ENCODE results near the gene SCG5.

The SCG5 gene

DNA sequence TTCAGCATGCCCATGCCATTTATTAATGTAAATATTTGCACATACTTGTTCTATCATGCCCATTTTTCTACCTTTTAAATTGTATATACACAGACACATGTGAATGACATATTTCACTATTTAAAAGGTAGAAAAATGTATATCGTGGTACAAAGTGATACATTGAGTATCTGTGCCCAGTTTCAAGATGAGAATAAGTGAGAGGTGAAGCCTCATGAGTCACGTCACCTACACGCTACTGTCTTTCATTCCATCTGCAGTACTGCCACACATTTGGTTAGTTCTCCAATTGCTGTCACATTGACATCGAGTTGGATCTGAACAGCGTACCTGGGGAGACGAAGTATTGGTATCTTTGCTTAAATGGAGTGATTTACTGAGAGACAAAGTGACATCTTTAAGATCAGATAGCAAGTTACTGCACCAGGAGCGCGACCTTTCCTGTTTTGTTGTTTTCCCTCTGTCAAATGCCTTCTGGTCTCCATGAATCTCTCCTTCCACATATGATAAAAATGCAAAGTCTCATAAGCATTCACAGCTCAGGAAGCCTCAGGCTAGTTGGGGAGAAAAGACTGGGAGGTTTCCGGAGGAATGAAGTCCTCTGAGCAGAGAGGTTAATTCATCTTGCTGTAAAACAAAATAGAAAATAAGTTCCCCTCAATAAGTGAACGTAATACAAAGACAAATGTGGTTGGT is 88.3 kb downstream of the SCG5 start:
- TF ChIP-seq, protein P1, sequence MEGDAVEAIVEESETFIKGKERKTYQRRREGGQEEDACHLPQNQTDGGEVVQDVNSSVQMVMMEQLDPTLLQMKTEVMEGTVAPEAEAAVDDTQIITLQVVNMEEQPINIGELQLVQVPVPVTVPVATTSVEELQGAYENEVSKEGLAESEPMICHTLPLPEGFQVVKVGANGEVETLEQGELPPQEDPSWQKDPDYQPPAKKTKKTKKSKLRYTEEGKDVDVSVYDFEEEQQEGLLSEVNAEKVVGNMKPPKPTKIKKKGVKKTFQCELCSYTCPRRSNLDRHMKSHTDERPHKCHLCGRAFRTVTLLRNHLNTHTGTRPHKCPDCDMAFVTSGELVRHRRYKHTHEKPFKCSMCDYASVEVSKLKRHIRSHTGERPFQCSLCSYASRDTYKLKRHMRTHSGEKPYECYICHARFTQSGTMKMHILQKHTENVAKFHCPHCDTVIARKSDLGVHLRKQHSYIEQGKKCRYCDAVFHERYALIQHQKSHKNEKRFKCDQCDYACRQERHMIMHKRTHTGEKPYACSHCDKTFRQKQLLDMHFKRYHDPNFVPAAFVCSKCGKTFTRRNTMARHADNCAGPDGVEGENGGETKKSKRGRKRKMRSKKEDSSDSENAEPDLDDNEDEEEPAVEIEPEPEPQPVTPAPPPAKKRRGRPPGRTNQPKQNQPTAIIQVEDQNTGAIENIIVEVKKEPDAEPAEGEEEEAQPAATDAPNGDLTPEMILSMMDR (conservative IDR thresholded peaks at IDR 0.05; ENCODE audit: low read depth, low read length), result no peak
- H3K4me3 ChIP-seq (ENCODE audit: low read length), result no peak overlapping the region
- no peak for DNase-seq (ENCODE audit: low read depth)

DNA sequence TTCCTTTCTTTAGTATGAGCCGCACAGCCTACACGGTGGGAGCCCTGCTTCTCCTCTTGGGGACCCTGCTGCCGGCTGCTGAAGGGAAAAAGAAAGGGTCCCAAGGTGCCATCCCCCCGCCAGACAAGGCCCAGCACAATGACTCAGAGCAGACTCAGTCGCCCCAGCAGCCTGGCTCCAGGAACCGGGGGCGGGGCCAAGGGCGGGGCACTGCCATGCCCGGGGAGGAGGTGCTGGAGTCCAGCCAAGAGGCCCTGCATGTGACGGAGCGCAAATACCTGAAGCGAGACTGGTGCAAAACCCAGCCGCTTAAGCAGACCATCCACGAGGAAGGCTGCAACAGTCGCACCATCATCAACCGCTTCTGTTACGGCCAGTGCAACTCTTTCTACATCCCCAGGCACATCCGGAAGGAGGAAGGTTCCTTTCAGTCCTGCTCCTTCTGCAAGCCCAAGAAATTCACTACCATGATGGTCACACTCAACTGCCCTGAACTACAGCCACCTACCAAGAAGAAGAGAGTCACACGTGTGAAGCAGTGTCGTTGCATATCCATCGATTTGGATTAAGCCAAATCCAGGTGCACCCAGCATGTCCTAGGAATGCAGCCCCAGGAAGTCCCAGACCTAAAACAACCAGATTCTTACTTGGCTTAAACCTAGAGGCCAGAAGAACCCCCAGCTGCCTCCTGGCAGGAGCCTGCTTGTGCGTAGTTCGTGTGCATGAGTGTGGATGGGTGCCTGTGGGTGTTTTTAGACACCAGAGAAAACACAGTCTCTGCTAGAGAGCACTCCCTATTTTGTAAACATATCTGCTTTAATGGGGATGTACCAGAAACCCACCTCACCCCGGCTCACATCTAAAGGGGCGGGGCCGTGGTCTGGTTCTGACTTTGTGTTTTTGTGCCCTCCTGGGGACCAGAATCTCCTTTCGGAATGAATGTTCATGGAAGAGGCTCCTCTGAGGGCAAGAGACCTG is 89.5 kb downstream of the SCG5 start:
- TF ChIP-seq, protein P1 (conservative IDR thresholded peaks at IDR 0.05; ENCODE audit: low read depth, low read length), result no peak
- H3K4me3 ChIP-seq (ENCODE audit: low read length), result peak overlapping the region; percentile 3
- peak; percentile 68 for DNase-seq (ENCODE audit: low read depth)

DNA sequence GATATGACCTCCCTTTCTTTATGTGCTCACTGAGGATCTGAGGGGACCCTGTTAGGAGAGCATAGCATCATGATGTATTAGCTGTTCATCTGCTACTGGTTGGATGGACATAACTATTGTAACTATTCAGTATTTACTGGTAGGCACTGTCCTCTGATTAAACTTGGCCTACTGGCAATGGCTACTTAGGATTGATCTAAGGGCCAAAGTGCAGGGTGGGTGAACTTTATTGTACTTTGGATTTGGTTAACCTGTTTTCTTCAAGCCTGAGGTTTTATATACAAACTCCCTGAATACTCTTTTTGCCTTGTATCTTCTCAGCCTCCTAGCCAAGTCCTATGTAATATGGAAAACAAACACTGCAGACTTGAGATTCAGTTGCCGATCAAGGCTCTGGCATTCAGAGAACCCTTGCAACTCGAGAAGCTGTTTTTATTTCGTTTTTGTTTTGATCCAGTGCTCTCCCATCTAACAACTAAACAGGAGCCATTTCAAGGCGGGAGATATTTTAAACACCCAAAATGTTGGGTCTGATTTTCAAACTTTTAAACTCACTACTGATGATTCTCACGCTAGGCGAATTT is 91.2 kb downstream of the SCG5 start:
- no peak overlapping the region for H3K4me3 ChIP-seq (ENCODE audit: low read length)
- no peak for DNase-seq (ENCODE audit: low read depth)
- TF ChIP-seq, protein P1 (conservative IDR thresholded peaks at IDR 0.05; ENCODE audit: low read depth, low read length), result no peak

DNA sequence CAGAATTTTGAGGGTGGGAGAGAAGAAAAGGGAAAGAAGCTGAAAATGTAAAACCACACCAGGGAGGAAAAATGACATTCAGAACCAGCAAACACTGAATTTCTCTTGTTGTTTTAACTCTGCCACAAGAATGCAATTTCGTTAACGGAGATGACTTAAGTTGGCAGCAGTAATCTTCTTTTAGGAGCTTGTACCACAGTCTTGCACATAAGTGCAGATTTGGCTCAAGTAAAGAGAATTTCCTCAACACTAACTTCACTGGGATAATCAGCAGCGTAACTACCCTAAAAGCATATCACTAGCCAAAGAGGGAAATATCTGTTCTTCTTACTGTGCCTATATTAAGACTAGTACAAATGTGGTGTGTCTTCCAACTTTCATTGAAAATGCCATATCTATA is 91.8 kb downstream of the SCG5 start:
- TF ChIP-seq, protein P1 (conservative IDR thresholded peaks at IDR 0.05; ENCODE audit: low read depth, low read length), result no peak
- no peak for DNase-seq (ENCODE audit: low read depth)
- no peak overlapping the region for H3K4me3 ChIP-seq (ENCODE audit: low read length)

DNA sequence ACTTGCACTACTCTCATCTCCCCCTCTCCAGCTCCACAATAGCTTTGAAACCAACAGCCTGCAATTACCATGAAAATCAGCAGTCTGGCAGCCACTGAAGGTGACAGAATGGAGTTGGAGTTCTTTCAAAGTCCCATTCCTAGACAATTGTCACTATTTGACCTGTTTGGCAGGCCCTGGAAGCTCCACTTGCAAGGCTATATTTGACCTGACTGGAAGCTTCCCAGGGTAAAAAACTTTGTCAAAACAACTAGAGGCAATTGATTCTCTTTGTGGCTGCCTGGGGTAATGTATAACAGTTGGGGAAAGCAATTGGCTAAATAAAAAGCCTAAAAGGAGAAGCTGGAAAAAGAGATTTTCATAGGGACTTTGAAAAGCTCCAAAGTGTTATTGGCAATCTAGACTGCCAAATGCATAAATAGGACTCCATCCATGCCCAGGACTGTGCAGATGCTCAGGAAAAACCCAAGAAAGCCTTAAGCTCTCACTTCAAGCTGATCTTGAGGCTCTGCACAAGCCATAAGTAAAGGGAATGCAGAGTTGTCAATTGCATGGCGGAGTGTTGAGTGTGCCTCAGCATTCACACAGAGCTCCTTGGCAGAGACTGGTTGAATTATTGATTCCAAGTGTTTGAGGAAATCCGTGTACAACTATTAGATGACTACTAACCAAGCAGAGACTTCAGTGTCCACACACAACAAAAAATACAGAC is 94.6 kb downstream of the SCG5 start:
- no peak for DNase-seq (ENCODE audit: low read depth)
- TF ChIP-seq, protein P1 (conservative IDR thresholded peaks at IDR 0.05; ENCODE audit: low read depth, low read length), result no peak
- H3K4me3 ChIP-seq (ENCODE audit: low read length), result no peak overlapping the region

DNA sequence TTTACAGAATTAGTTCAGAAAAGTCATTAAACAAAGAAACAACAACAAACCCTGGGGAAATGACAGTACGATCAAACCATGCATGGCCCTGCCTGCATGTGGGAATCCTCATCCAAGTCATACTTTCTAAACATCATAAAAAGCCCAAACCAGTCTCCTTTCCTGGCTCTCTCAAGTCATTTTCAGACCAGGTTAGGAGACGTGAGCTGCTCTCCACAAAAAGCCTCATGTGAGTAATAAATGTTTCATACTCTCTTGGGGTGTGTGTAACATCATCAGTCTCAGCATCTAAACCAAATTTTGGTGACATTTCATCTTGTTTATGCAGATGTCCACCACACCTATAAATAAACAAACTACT is 95.2 kb downstream of the SCG5 start:
- no peak overlapping the region for H3K4me3 ChIP-seq (ENCODE audit: low read length)
- no peak for DNase-seq (ENCODE audit: low read depth)
- TF ChIP-seq, protein P1 (conservative IDR thresholded peaks at IDR 0.05; ENCODE audit: low read depth, low read length), result no peak

Measured in retinal pigment epithelial cell (primary cell).